ENCODE data around the gene ERCC6L2.

The ERCC6L2 gene

GRCh38 chr9:95920017-95920416 lies 44.5 kb downstream of the ERCC6L2 start:
- no peak for TF ChIP-seq CTCF (IDR thresholded peaks at IDR 0.05; ENCODE audit: low read depth, low read length)
- DNase-seq (ENCODE audit: extremely low read depth, low read depth) = no peak

DNA sequence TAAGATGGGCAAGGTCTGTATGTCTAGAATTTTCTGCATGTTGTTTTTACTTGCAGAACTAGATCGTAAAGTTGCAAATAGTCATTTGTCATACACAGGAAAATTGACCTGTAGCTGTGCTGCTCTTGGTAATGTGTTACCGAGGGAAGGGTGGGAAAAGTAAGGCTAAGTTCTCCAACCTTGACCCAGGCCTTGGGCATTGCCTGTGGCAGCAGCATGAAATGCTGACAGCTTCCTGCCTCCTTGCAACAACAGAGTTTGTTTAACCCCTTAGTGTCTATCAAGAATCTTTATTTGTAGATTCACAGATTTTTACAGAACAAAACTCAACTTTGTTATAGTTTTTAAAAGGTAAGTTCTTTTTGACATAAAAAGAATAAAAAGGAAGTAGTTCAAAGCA lies 48.3 kb downstream of the ERCC6L2 start:
- DNase-seq (ENCODE audit: extremely low read depth, low read depth) = no peak

DNA sequence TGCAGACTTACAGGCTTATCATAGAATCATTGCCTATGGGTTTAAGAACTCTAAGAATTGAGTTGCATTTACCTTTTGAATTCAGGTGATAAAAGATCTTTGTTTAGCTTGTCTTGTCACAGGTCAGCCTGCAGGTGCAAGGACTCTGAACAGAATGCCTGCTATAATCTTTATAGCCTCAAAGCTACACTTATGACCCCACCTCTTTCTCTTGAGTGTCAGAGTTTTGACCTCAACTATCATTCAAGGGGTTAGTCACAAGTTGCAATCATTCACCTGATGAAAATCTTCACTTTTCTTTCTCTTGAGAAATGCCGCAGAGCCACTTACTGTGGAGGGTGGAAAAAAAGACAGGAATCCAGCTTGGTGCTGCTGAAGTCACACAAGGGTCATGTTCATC lies 49.5 kb downstream of the ERCC6L2 start:
- DNase-seq (ENCODE audit: extremely low read depth, low read depth) = no peak
- no peak for TF ChIP-seq CTCF (IDR thresholded peaks at IDR 0.05; ENCODE audit: low read depth, low read length)

More for the DNA sequence above, 48.3 kb downstream of the ERCC6L2 start:
- no peak for TF ChIP-seq CTCF (IDR thresholded peaks at IDR 0.05; ENCODE audit: low read depth, low read length)

DNA sequence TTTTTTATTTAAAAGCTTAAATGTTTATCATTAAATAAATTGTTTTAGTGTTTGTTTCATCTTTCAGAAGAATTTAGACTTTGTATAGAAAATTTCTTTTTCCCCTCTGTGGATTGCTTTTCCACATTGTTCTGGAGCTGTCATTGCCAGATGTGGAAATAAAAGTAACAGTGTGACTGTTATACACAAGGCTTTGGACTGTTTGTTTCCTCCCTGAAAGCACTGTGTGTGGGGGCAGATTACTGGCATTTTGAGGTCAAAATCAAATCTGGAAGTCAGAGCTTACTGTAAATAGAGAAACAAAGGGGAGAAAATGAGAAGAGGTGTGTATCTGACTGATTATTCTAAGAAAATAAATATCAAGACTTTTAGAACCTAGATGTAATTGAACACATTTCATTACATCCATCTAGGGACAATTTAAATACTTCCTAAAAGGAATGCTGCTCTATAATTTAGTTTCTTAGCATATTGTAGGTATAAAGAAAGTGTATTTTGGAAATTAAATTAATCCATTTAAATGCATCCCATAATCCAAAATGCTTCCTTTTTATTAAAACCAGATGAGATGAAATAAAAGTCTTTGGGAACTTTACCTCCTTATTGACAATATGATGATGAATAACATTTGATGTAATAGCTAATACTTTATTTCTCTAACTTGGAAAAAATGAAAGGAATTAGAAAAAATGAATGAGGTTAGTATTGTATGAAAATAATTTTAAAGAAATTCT lies 51.9 kb downstream of the ERCC6L2 start:
- no peak for DNase-seq (ENCODE audit: extremely low read depth, low read depth)
- TF ChIP-seq CTCF (IDR thresholded peaks at IDR 0.05; ENCODE audit: low read depth, low read length) = no peak

- TF ChIP-seq CTCF (IDR thresholded peaks at IDR 0.05; ENCODE audit: low read depth, low read length) = no peak
- no peak for DNase-seq (ENCODE audit: extremely low read depth, low read depth)
These were observed 54.8 kb downstream of the ERCC6L2 start for GRCh38 chr9:95930277-95930676.

DNA sequence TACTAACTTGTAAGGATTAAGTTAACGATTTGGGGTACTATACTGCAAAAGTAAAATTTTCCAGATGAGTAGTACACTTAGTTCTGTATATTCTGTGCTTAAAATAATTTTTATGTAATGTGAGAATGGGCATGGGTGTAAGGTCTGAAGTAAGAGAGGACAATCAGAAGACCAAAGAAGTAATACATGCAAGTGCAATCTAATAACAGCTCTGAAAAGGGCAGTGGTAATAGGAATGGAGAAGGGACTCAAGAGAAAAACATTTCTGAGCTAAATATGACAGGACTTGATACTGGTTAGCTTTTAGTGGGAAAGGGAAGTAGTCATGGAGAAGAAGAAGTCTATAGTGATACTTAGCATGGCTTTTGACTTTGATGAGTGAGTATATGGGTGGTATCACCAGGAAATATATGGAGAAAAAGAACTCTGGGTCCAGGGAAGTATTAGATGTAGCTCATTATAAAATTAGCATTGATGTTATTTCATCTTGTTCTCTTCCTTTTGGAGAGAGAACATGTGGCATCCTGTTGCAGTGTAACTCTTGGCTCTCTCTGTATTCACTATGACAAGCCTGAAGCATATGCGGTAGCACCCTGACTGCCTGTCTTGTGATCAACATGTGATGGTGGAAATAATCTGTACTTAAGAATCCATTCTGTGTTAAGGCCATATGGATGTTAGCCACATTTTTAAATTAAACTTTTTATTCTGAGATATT lies 60.5 kb downstream of the ERCC6L2 start:
- no peak for TF ChIP-seq CTCF (IDR thresholded peaks at IDR 0.05; ENCODE audit: low read depth, low read length)
- no peak for DNase-seq (ENCODE audit: extremely low read depth, low read depth)

DNA sequence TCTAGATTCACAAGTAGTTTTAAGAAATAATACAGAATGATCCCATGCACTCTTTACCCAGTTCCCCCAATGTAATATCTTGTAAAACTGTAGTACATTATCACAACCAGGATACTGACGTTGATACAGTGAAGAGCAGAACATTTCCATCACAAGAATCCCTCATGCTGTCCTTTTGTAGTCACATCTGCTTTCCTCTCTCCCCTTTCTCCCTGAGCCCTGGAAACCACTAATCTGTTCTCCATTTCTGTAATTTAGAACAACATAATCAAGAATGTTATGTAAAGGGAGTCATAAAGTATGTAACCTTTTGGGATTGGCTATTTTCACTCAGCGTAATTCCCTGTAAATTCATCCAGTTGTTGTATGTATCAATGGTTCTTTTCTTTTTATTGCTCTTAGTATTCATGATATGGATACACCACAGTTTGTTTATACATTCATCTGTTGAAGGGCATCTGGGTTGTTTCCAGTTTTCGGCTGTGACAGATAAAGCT lies 61.1 kb downstream of the ERCC6L2 start:
- no peak for TF ChIP-seq CTCF (IDR thresholded peaks at IDR 0.05; ENCODE audit: low read depth, low read length)
- DNase-seq (ENCODE audit: extremely low read depth, low read depth) = no peak

Measured in AG09319 (cell line).